Stimulated activated effector memory CD8-positive, alpha-beta T cell treated with anti-CD3 and anti-CD28 coated beads, Interleukin-12 subunit alpha, Interleukin-12 subunit beta, amount 100 ng/mL, for 72 hours (primary cell): ENCODE data around the gene SHISA7.

Experiments
- ATAC-seq: fragments of 150-1000 bp; cut with Tn5 transposase; 2 replicates; pipeline ENCODE4 v1.10.0; 2021
- DNase-seq, 2 donors: peaks; one replicate each; pipeline ENCODE4 v3.0.0; 2021 to 2022; ENCODE audit warnings: low spot score in 2 of 2
- H3K27ac Mint-ChIP-seq: one replicate; pipeline ENCODE4 v1.8.0; 2022; ENCODE audit warnings: mild to moderate bottlenecking, mixed read lengths
- H3K36me3 Mint-ChIP-seq: one replicate; pipeline ENCODE4 v1.8.0; 2022; ENCODE audit warnings: mild to moderate bottlenecking, mixed read lengths
- H3K4me1 Mint-ChIP-seq: one replicate; pipeline ENCODE4 v1.8.0; 2022; ENCODE audit warnings: mixed read lengths
- H3K4me3 Mint-ChIP-seq: one replicate; pipeline ENCODE4 v1.8.0; 2022; ENCODE audit warnings: mild to moderate bottlenecking, mixed read lengths
- H3K9me3 Mint-ChIP-seq: one replicate; pipeline ENCODE4 v1.8.0; 2022; ENCODE audit warnings: mixed read lengths

The SHISA7 gene

GRCh38 chr19:55447421-55448174 lies 4.5 kb upstream of the SHISA7 start:
- H3K4me3 Mint-ChIP-seq: no peak overlapping the region
- H3K36me3 Mint-ChIP-seq: no peaks in the 10 kb centered on the region
- peaks cover 13% of the 10 kb centered on the region for H3K4me1 Mint-ChIP-seq
- H3K27ac Mint-ChIP-seq: no peak overlapping the region
- ATAC-seq (peak; percentile 62), DNase-seq (no peak)
- no peaks in the 10 kb centered on the region for H3K9me3 Mint-ChIP-seq

GRCh38 chr19:55446060-55446459 lies 3.0 kb upstream of the SHISA7 start:
- ATAC-seq (no peak), DNase-seq (no peak)
- Mint-ChIP-seq H3K4me3 (no peak overlapping the region), H3K36me3 (no peaks in the 10 kb centered on the region), H3K9me3 (no peaks in the 10 kb centered on the region), H3K4me1 (peaks cover 13% of the 10 kb centered on the region), H3K27ac (no peak overlapping the region)

DNA sequence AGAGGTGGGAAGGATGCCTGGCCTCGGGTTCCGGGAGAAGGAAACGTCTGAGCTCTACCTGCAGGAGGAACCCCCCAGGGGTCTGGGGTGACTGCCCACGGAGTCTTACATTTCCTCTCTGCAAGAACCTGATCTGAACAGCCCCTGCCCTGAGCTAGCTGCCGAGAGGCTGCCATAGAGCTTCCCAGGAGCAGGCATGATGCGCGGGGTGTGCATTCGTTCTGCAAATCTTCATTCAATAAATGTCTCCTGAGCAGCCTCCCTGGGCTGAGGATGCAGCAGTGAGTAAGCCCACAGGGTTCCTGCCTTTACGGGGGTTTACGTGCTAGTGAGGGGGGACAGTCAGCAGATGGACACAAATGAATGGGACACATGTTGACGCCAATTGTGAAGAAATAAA lies 1.5 kb upstream of the SHISA7 start:
- Mint-ChIP-seq H3K36me3 (no peaks in the 10 kb centered on the region), H3K4me1 (peaks cover 18% of the 10 kb centered on the region), H3K4me3 (no peak overlapping the region), H3K27ac (no peak overlapping the region), H3K9me3 (no peaks in the 10 kb centered on the region)
- no peak for ATAC-seq
- no peak for DNase-seq

DNA sequence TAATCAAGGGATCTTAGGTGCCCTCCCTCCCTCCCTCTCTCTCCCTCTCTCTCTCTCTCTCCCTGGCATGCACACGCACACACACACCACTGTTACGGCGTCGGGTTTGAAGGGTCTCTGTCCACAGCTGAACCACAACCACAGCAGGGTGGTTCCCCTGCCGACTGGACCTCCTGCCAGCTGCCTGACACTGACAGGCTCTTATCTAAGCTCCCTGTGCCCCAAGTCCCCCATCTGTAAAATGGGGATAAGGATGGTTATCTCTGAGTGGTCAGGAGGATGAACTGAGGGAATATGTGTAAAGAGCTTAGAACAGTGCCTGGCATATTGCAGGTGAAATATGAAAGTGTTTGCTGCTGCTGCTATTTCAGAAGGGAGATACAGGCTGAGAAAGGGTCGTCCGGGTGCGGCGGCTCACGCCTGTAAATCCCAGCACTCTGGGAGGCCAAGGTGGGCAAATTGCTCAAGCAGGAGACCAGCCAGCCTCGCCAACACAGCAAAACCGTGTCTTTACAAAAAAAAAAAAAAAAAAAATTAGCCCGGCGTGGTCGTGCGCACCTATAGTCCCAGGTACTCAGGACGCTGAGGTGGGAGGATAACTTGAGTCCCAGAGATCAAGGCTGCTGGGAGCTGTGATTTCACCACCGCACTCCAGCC lies 852 bp upstream of the SHISA7 start:
- DNase-seq: no peak
- Mint-ChIP-seq H3K9me3 (no peaks in the 10 kb centered on the region), H3K4me1 (peaks cover 24% of the 10 kb centered on the region), H3K36me3 (no peaks in the 10 kb centered on the region), H3K4me3 (no peak overlapping the region), H3K27ac (no peak overlapping the region)
- no peak for ATAC-seq

DNA sequence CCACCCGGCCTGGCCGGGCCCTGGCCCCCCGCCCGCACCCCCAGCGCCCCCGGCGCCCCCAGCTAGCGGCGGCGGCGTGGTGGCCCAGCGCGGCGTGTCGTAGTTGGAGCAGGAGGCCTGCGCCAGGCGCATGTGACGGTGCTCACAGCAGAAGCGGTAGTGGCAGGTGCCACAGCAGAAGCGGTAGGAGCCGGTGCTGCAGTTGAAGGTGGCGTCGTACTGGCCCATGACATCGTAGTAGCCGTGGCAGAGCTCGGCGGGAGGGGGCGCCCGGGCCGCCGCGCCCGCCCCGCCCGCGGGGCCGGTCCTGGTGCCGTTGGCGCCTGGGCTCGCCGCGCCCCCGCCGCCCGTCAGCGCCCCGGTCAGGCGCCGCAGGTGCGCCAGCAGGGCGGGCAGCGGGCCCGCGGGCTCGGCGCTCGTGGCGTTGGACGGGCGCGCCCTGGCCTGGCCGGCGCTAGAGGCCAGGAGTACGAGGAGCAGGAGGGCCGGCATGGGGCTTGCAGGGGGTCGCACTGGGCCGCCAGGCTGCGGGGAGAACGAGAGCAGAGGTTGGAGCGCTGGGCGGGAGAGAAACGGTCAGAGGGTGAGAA lies 633 bp downstream of the SHISA7 start:
- ATAC-seq (no peak), DNase-seq (no peak)
- Mint-ChIP-seq H3K27ac (no peak overlapping the region), H3K36me3 (no peaks in the 10 kb centered on the region), H3K4me1 (peaks cover 25% of the 10 kb centered on the region), H3K4me3 (no peak overlapping the region), H3K9me3 (no peaks in the 10 kb centered on the region)

- Mint-ChIP-seq H3K4me3 (peak overlapping the region; percentile 44), H3K9me3 (no peaks in the 10 kb centered on the region), H3K4me1 (peaks cover 25% of the 10 kb centered on the region), H3K36me3 (no peaks in the 10 kb centered on the region), H3K27ac (no peak overlapping the region)
- DNase-seq (no peak), ATAC-seq (no peak)
These were observed 1.3 kb downstream of the SHISA7 start for GRCh38 chr19:55441692-55442321.

GRCh38 chr19:55441319-55441691 lies 1.8 kb downstream of the SHISA7 start:
- no peak overlapping the region for H3K27ac Mint-ChIP-seq
- DNase-seq (no peak), ATAC-seq (no peak)
- peaks cover 25% of the 10 kb centered on the region for H3K4me1 Mint-ChIP-seq
- H3K9me3 Mint-ChIP-seq: no peaks in the 10 kb centered on the region
- H3K4me3 Mint-ChIP-seq: peak overlapping the region; percentile 44
- no peaks in the 10 kb centered on the region for H3K36me3 Mint-ChIP-seq

DNA sequence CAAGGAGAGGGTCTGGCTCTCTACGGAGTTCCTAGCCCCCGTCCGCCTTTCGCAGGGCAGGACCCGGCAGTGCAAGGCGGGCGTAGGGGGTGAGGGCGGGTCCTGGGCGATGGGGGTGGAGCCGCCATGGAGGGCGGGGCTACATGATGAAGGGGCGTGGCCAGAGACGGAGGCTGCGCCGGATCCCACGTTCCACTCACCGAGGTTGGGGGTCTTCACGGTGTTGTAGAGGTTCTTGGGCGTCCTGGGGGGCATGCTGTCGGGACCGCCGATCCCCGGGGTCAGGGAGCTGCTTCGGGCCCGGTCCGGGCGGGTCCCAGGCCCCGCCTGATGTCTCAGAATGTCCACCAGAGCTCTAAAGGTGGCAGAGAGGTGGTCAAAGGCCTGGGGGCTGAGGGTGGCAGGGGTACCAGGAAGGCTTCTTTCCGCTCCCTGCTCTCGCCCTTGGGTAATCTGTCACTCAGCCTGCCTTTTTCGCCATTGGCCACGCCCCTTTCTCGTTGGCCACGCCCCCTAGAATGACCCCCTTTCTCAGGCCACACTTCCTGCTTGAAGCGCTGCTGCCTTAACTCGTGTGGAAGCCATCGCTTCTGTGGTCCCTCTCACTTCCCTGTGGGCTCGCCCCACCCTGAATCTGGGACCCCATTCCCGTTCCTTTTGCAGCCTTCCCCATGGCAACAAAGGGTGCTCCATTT lies 2.5 kb downstream of the SHISA7 start:
- ATAC-seq (peak; percentile 31), DNase-seq (no peak)
- Mint-ChIP-seq H3K4me3 (peak overlapping the region; percentile 44), H3K4me1 (peaks cover 25% of the 10 kb centered on the region), H3K27ac (peak overlapping the region; percentile 8), H3K9me3 (no peaks in the 10 kb centered on the region), H3K36me3 (no peaks in the 10 kb centered on the region)

- Mint-ChIP-seq H3K36me3 (no peaks in the 10 kb centered on the region), H3K27ac (no peak overlapping the region), H3K9me3 (no peaks in the 10 kb centered on the region), H3K4me3 (no peak overlapping the region), H3K4me1 (peaks cover 25% of the 10 kb centered on the region)
- ATAC-seq (no peak), DNase-seq (no peak)
These were observed 4.0 kb downstream of the SHISA7 start for GRCh38 chr19:55439052-55439451.

DNA sequence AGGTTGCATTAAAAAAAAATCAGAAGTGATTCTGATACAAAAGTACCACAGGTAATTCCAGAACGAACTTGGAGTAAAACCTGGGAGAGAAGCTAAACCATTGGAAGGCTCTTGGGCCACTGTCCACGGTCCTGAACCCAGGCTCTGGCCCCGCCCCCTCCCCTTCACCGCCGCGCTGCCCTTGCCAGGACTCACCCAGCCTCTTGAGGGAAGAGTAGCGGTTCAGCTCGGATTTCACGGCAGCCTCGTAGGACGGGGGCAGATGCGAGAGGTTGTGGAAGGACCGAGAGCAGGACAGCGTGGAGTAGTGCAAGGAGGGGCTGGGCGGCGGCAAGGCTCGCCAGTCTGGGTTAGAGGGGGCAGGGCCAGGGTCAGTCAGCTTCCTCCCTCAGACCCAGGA lies 5.7 kb downstream of the SHISA7 start:
- no peak overlapping the region for H3K27ac Mint-ChIP-seq
- DNase-seq (no peak), ATAC-seq (no peak)
- H3K36me3 Mint-ChIP-seq: no peaks in the 10 kb centered on the region
- H3K4me1 Mint-ChIP-seq: peaks cover 19% of the 10 kb centered on the region
- H3K4me3 Mint-ChIP-seq: no peak overlapping the region
- H3K9me3 Mint-ChIP-seq: no peaks in the 10 kb centered on the region

DNA sequence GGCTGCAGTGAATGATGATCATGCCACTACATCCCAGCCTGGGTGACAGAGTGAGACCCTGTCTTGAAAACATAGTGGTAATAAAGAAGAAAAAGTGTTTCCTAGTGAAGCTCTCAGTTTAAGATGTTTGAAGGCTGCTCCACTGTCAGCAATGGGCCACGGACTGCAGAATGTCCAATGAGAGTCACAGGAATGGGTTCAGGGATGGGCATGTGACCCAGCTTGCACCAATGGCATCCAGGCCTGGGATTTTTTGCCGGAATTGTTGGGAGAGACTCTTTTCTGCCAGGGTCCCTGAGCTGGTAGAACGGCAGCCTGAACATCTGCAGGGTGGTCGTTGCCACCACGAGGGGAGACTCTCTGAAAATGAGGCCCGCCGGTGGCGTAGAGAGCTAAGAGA lies 6.3 kb downstream of the SHISA7 start:
- no peak for DNase-seq
- H3K27ac Mint-ChIP-seq: no peak overlapping the region
- no peak overlapping the region for H3K4me3 Mint-ChIP-seq
- peaks cover 19% of the 10 kb centered on the region for H3K4me1 Mint-ChIP-seq
- no peaks in the 10 kb centered on the region for H3K36me3 Mint-ChIP-seq
- ATAC-seq: no peak
- H3K9me3 Mint-ChIP-seq: no peaks in the 10 kb centered on the region

DNA sequence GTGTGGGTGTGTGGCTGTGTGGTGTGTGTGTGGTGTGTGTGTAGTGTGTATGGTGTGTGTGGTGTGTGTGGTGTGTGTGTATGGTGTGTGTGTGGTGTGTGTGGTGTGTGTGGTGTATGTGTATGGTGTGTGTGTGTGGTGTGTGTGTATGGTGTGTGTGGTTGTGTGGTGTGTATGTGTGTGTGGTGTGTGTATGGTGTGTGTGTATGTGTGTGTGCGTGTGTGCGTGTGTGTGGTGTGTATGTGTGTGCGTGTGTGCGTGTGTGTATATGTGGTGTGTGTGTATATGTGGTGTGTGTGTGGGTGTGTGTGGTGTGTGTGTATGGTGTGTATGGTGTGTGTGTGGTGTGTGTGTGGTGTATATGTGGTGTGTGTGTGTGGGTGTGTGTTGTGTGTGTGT lies 8.1 kb downstream of the SHISA7 start:
- H3K4me1 Mint-ChIP-seq: peaks cover 7% of the 10 kb centered on the region
- H3K9me3 Mint-ChIP-seq: no peaks in the 10 kb centered on the region
- ATAC-seq (no peak), DNase-seq (no peak)
- no peaks in the 10 kb centered on the region for H3K36me3 Mint-ChIP-seq
- no peak overlapping the region for H3K27ac Mint-ChIP-seq
- no peak overlapping the region for H3K4me3 Mint-ChIP-seq

- H3K9me3 Mint-ChIP-seq: no peaks in the 10 kb centered on the region
- no peaks in the 10 kb centered on the region for H3K36me3 Mint-ChIP-seq
- peaks cover 6% of the 10 kb centered on the region for H3K4me1 Mint-ChIP-seq
- DNase-seq (no peak), ATAC-seq (no peak)
- H3K4me3 Mint-ChIP-seq: no peak overlapping the region
- H3K27ac Mint-ChIP-seq: no peak overlapping the region
These were observed 8.7 kb downstream of the SHISA7 start for GRCh38 chr19:55434356-55434919.

- no peak overlapping the region for H3K4me3 Mint-ChIP-seq
- DNase-seq: no peak
- no peak overlapping the region for H3K27ac Mint-ChIP-seq
- H3K4me1 Mint-ChIP-seq: no peaks in the 10 kb centered on the region
- H3K36me3 Mint-ChIP-seq: no peaks in the 10 kb centered on the region
- no peak for ATAC-seq
- no peaks in the 10 kb centered on the region for H3K9me3 Mint-ChIP-seq
These were observed 9.8 kb downstream of the SHISA7 start for GRCh38 chr19:55433292-55433691.
